ENCODE results near the gene TMEM132D. TPM values are rescaled to one million over a fixed set of nuclear protein-coding genes. Genes with fewer than 3 reads are reported as not detected.

TMEM132D gene
- total RNA-seq, 1 donor from 2014 or later = 1.1 TPM

GRCh38 chr12:129383956-129384355 lies 519.9 kb downstream of the TMEM132D start:
- Mint-ChIP-seq H3K4me1 (peaks cover 23% of the 10 kb centered on the region), H3K9me3 (no peaks in the 10 kb centered on the region)

GRCh38 chr12:129381715-129382114 lies 522.1 kb downstream of the TMEM132D start:
- Mint-ChIP-seq H3K9me3 (no peaks in the 10 kb centered on the region), H3K36me3 (no peaks in the 10 kb centered on the region), H3K4me1 (peaks cover 38% of the 10 kb centered on the region), H3K27ac (no peak overlapping the region), H3K4me3 (no peak overlapping the region), H3K27me3 (ENCODE audit: insufficient read depth, low read depth) (peaks cover 3% of the 10 kb centered on the region)
- H2AFZ ChIP-seq (replicated peaks) = no peak overlapping the region
- H3K4me3 ChIP-seq = no peak overlapping the region
- peaks cover 21% of the 10 kb centered on the region for H3K4me1 ChIP-seq
- no peaks in the 10 kb centered on the region for H3K9me3 ChIP-seq (ENCODE audit: low read depth)
- no peaks in the 10 kb centered on the region for H3K36me3 ChIP-seq
- H3K27ac ChIP-seq = no peak overlapping the region
- TF ChIP-seq EZH2 (IDR thresholded peaks at IDR 0.05) (no peak), EZH2phosphoT487 (IDR thresholded peaks at IDR 0.05) (no peak)
- TF ChIP-seq, protein P1, sequence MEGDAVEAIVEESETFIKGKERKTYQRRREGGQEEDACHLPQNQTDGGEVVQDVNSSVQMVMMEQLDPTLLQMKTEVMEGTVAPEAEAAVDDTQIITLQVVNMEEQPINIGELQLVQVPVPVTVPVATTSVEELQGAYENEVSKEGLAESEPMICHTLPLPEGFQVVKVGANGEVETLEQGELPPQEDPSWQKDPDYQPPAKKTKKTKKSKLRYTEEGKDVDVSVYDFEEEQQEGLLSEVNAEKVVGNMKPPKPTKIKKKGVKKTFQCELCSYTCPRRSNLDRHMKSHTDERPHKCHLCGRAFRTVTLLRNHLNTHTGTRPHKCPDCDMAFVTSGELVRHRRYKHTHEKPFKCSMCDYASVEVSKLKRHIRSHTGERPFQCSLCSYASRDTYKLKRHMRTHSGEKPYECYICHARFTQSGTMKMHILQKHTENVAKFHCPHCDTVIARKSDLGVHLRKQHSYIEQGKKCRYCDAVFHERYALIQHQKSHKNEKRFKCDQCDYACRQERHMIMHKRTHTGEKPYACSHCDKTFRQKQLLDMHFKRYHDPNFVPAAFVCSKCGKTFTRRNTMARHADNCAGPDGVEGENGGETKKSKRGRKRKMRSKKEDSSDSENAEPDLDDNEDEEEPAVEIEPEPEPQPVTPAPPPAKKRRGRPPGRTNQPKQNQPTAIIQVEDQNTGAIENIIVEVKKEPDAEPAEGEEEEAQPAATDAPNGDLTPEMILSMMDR (IDR thresholded peaks at IDR 0.05) = no peak
- H3K79me2 ChIP-seq (ENCODE audit: low read depth) = no peaks in the 10 kb centered on the region
- no peak for DNase-seq (ENCODE audit: low spot score)
- peaks cover 9% of the 10 kb centered on the region for H3F3A ChIP-seq (ENCODE audit: low read depth)
- no peaks in the 10 kb centered on the region for H4K20me1 ChIP-seq (ENCODE audit: low read depth)
- no peak overlapping the region for H3K9ac ChIP-seq
- no peaks in the 10 kb centered on the region for H3K27me3 ChIP-seq
- H3K4me2 ChIP-seq = no peak overlapping the region

More at GRCh38 chr12:129383956-129384355, 519.9 kb downstream of the TMEM132D start:
- Histone ChIP-seq H3F3A (ENCODE audit: low read depth) (no peaks in the 10 kb centered on the region), H3K4me2 (no peak overlapping the region), H3K27ac (no peak overlapping the region), H3K4me3 (no peak overlapping the region), H3K4me1 (peaks cover 10% of the 10 kb centered on the region), H3K36me3 (no peaks in the 10 kb centered on the region), H3K79me2 (ENCODE audit: low read depth) (no peaks in the 10 kb centered on the region), H3K9me3 (ENCODE audit: low read depth) (no peaks in the 10 kb centered on the region), H4K20me1 (ENCODE audit: low read depth) (no peaks in the 10 kb centered on the region), H3K9ac (no peak overlapping the region), H2AFZ (replicated peaks) (no peak overlapping the region), H3K27me3 (no peaks in the 10 kb centered on the region)
- DNase-seq (ENCODE audit: low spot score) = no peak
- no peak overlapping the region for H3K27ac Mint-ChIP-seq
- H3K27me3 Mint-ChIP-seq (ENCODE audit: insufficient read depth, low read depth) = no peaks in the 10 kb centered on the region
- no peak for TF ChIP-seq EZH2 (IDR thresholded peaks at IDR 0.05)
- no peak for TF ChIP-seq EZH2phosphoT487 (IDR thresholded peaks at IDR 0.05)
- TF ChIP-seq, protein P1 (IDR thresholded peaks at IDR 0.05) = no peak
- H3K36me3 Mint-ChIP-seq = no peaks in the 10 kb centered on the region
- H3K4me3 Mint-ChIP-seq = no peak overlapping the region

- H3K36me3 ChIP-seq = no peaks in the 10 kb centered on the region
- H3K9me3 ChIP-seq (ENCODE audit: low read depth) = no peaks in the 10 kb centered on the region
- H3K27ac ChIP-seq = no peak overlapping the region
- H4K20me1 ChIP-seq (ENCODE audit: low read depth) = no peaks in the 10 kb centered on the region
- Mint-ChIP-seq H3K36me3 (no peaks in the 10 kb centered on the region), H3K4me1 (peaks cover 38% of the 10 kb centered on the region), H3K4me3 (peak overlapping the region; percentile 62), H3K27ac (peak overlapping the region; percentile 95), H3K9me3 (peaks cover 5% of the 10 kb centered on the region), H3K27me3 (ENCODE audit: insufficient read depth, low read depth) (peaks cover 3% of the 10 kb centered on the region)
- peaks cover 9% of the 10 kb centered on the region for H3F3A ChIP-seq (ENCODE audit: low read depth)
- no peak overlapping the region for H2AFZ ChIP-seq (replicated peaks)
- H3K4me3 ChIP-seq = no peak overlapping the region
- no peak overlapping the region for H3K9ac ChIP-seq
- H3K4me1 ChIP-seq = peaks cover 21% of the 10 kb centered on the region
- no peaks in the 10 kb centered on the region for H3K79me2 ChIP-seq (ENCODE audit: low read depth)
- TF ChIP-seq, protein P1 (IDR thresholded peaks at IDR 0.05) = no peak
- TF ChIP-seq EZH2 (IDR thresholded peaks at IDR 0.05) = no peak
- no peak for TF ChIP-seq EZH2phosphoT487 (IDR thresholded peaks at IDR 0.05)
- no peaks in the 10 kb centered on the region for H3K27me3 ChIP-seq
- peak overlapping the region; percentile 50 for H3K4me2 ChIP-seq
- no peak for DNase-seq (ENCODE audit: low spot score)
Observed at GRCh38 chr12:129379076-129379804, 524.6 kb downstream of the TMEM132D start.
